PFSK-1 (cell line): ENCODE data around the gene CREG1.

ENCODE experiments used
- FOXP2 ChIP-seq: optimal IDR thresholded peaks from 2 replicates; pipeline ENCODE3; 2011; ENCODE audit warnings: borderline replicate concordance, control low read depth, inconsistent platforms; ENCODE audit not compliant: insufficient read depth; ENCODE audit errors: extremely low read length, extremely low read depth
- POLR2AphosphoS5 ChIP-seq: IDR thresholded peaks from 2 replicates; pipeline ENCODE4 v1.6.1; 2012; ENCODE audit warnings: low read depth, mild to moderate bottlenecking, control low read depth, low read length, moderate library complexity
- SIN3A ChIP-seq: IDR thresholded peaks from 2 replicates; pipeline ENCODE4 v1.6.1; 2012; ENCODE audit warnings: mild to moderate bottlenecking, low read length, moderate library complexity, borderline replicate concordance; ENCODE audit not compliant: insufficient read depth
- TAF1 ChIP-seq: IDR thresholded peaks from 2 replicates; pipeline ENCODE4 v1.6.1; 2012; ENCODE audit warnings: low read length, control low read depth, borderline replicate concordance; ENCODE audit not compliant: insufficient read depth
- TF ChIP-seq, protein P1 (sequence below), 2 experiments: IDR thresholded peaks; 2 replicates each; pipeline versions ENCODE4 v1.6.1 to v1.8.0; 2011 to 2012; ENCODE audit warnings: low read depth in 2 of 2, low read length in 2 of 2, control low read depth in 1 of 2, inconsistent platforms in 1 of 2, mild to moderate bottlenecking in 1 of 2, moderate library complexity in 1 of 2; ENCODE audit not compliant: insufficient read depth in 1 of 2

Gene CREG1

DNA sequence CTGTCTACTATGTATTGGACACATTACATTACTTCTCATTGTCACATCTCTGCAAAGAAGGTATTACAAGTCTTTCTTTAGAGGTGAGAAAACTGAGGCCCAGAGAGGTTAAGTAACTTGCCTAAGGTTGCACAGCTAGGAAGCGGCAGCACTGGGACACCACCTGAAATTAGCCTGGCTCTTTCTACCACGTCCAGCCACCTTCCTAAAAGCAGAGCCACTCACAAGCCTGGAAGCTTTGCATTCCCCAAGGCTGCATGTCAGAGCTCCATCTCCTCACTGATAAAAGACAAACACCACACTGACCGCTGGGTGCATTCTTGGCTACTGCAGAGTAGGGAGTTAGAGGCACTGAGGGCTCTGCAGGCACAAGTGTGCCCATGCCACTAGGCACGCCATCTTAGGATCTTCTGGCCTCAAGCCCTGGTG is 37.7 kb downstream of the CREG1 start:
- TF ChIP-seq SIN3A: no peak
- TF ChIP-seq FOXP2: no peak

DNA sequence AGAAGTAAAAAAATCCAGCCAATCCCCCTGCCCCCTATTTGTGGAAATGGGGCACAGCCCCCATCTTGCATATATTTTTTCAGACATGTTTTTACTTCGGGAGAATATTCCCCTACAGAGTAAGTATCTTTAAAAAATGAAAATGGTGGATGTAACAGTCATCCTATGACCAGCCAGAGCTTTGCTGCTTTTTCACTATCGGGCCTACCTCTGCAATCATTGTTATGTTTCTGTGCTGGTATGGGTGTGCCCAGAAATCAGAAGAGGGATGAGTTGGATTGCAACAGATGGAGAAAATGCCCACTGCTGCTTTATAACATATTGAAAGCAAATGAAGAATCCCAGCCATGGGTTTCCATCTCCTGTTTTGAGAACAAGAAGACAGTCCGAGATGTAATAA is 38.1 kb downstream of the CREG1 start:
- no peak for TF ChIP-seq POLR2AphosphoS5
- TF ChIP-seq FOXP2: no peak
- TF ChIP-seq, protein P1, sequence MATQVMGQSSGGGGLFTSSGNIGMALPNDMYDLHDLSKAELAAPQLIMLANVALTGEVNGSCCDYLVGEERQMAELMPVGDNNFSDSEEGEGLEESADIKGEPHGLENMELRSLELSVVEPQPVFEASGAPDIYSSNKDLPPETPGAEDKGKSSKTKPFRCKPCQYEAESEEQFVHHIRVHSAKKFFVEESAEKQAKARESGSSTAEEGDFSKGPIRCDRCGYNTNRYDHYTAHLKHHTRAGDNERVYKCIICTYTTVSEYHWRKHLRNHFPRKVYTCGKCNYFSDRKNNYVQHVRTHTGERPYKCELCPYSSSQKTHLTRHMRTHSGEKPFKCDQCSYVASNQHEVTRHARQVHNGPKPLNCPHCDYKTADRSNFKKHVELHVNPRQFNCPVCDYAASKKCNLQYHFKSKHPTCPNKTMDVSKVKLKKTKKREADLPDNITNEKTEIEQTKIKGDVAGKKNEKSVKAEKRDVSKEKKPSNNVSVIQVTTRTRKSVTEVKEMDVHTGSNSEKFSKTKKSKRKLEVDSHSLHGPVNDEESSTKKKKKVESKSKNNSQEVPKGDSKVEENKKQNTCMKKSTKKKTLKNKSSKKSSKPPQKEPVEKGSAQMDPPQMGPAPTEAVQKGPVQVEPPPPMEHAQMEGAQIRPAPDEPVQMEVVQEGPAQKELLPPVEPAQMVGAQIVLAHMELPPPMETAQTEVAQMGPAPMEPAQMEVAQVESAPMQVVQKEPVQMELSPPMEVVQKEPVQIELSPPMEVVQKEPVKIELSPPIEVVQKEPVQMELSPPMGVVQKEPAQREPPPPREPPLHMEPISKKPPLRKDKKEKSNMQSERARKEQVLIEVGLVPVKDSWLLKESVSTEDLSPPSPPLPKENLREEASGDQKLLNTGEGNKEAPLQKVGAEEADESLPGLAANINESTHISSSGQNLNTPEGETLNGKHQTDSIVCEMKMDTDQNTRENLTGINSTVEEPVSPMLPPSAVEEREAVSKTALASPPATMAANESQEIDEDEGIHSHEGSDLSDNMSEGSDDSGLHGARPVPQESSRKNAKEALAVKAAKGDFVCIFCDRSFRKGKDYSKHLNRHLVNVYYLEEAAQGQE (IDR thresholded peaks at IDR 0.05; ENCODE audit: insufficient read depth in 1 of 2, low read depth in 2 of 2, low read length in 2 of 2): no peak
- no peak for TF ChIP-seq TAF1
- no peak for TF ChIP-seq SIN3A

DNA sequence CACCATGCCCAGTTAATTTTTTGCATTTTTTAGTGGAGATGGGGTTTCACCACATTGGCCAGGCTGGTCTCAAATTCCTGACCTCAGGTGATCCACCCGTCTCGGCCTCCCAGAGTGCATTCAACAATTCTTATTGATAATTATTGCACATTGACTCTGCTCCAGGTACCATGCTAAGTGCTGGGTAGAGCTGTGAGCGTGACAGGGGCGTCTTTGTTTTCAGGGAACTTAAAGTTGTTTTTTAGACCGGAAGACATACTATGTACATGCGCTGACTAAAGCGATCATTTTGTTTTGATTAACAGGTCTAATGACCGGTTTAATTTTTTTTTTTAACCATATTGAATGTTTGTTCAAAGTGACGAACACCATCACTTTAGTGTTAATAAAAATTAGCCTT is 39.3 kb downstream of the CREG1 start:
- TF ChIP-seq POLR2AphosphoS5: no peak
- no peak for TF ChIP-seq SIN3A
- TF ChIP-seq, protein P1 (IDR thresholded peaks at IDR 0.05; ENCODE audit: insufficient read depth in 1 of 2, low read depth in 2 of 2, low read length in 2 of 2): no peak
- TF ChIP-seq TAF1: no peak
- TF ChIP-seq FOXP2: no peak

DNA sequence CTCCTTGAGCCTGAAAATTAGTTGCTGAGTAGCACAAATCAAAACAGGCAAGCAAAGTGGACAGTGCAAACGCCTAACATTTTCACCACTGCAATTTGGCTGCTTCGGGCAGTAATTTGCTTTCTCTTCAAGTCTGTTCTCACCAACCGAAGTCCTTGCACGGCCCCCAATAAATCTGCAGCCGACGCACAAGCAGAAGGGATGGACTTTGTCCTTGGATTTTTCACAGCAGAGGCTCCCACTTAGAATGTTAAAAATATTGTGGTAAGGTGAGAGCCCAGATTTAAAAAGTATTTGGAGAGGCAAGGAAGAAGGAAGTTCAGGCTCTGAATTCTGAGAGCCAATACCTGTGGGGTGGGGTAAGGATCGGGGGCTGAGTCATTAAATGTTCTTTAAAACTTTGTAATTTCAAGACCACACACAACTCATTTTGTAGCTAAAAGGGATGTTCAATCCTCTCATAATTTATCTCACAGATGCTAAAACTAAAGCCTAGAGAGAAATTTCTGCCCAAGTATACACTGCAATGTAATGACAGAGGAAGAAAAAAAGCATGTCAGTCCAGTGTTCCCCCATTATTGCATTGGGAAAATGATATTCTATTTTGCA is 41.4 kb downstream of the CREG1 start:
- TF ChIP-seq SIN3A (no peak), FOXP2 (no peak), TAF1 (no peak), POLR2AphosphoS5 (no peak)
- TF ChIP-seq, protein P1 (IDR thresholded peaks at IDR 0.05; ENCODE audit: insufficient read depth in 1 of 2, low read depth in 2 of 2, low read length in 2 of 2): no peak

DNA sequence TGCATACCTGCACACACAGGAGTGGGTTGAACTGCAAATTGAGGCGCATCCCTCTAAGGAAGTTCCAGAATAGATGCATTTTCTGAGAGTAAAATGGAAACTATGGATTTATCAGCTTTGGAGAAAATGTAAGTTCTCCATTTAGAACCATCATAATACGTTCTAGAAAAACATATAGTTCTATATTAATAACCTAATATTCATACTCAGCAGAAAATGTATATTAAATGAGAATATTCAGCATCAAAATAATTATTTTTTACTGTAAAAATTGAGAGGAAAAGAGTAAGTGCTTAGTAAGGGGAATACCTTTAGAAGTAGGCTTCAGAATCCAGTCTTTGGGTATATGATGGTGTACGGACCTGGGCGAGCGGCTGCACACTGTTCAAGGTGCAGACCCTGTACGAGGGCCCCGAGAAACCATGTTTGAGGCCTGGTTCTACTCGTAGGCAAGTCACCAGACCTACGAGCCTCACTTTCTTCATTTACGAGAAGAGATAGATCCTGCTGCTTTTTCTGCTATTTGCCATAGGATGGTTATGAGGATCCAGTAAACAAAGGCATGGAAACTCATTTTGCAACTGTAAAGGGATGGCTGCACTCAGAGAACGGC is 42.1 kb downstream of the CREG1 start:
- TF ChIP-seq, protein P1 (IDR thresholded peaks at IDR 0.05; ENCODE audit: insufficient read depth in 1 of 2, low read depth in 2 of 2, low read length in 2 of 2): no peak
- TF ChIP-seq POLR2AphosphoS5 (no peak), SIN3A (no peak), TAF1 (no peak)
